GM19397 (cell line): ENCODE data around the gene COL23A1.

Experiments
- ATAC-seq: cut with Tn5 transposase; IDR thresholded peaks from one replicate; pipeline ENCODE4 v1.9.1; 2021; ENCODE audit warnings: mild to moderate bottlenecking, moderate library complexity; ENCODE audit not compliant: unreplicated experiment

The COL23A1 gene

GRCh38 chr5:178536541-178537466 lies 53.4 kb downstream of the COL23A1 start:
- no peak for ATAC-seq

- ATAC-seq, result no peak
Observed at GRCh38 chr5:178535299-178536175, 54.7 kb downstream of the COL23A1 start.

GRCh38 chr5:178533136-178533535 lies 57.1 kb downstream of the COL23A1 start:
- ATAC-seq, result no peak

DNA sequence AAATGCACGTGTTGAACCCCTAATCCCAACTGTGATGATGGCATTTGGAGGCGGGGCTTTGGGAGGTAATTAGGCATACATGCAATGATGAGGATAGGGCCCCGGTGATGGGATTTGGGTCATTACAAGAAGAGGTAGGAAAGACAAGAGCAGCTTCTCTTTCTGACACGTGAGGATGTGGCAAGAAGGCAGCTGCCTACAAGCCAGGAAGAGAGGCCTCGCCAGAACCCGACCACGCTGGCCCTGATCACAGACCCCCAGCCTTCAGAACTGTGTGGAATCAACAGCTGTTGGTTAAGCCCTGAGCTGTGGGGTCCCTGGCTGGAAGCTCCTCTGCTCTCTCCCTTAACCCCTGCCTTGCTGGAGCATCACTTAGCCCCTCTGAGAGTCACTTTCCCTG lies 57.5 kb downstream of the COL23A1 start:
- ATAC-seq, result no peak

DNA sequence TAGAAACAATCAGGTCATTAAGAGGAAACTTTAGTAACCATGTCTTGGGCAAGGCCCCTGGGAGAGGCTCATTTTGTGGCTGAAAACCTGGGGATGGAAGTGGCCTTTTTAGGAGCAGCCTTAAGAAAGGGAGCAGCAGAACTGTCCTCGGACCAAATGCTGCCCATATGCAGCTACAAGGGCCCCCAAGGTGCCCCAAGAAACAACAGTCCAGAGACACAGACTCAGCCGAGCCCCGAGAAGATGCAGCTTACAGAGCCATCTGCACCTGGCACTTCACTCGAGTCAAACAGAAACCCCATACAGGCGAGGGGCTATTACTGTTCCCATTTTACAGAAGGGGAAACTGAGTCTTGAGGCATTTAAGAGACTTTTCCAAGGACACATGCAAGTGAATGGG lies 58.0 kb downstream of the COL23A1 start:
- no peak for ATAC-seq

- ATAC-seq, result no peak
Observed at GRCh38 chr5:178531786-178532185, 58.4 kb downstream of the COL23A1 start.

DNA sequence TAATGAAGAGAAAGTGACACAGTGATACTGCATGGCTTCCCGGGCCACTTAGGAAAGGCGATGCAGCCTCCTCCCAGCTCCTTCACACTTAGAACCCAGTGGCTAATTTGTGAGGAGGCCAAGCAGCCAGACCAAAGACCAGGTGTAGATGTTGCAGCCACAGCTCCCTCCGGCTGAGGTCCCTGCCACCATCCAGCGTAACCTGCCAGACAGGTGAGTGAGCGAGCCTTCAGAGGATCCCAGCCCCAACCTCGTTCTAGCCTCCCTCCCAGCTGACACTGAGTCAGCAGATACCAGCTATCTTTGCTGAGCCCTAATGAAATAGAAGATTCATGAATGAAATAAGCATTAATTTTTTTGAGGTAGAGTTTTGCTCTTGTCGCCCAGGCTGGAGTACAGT lies 59.7 kb downstream of the COL23A1 start:
- no peak for ATAC-seq

DNA sequence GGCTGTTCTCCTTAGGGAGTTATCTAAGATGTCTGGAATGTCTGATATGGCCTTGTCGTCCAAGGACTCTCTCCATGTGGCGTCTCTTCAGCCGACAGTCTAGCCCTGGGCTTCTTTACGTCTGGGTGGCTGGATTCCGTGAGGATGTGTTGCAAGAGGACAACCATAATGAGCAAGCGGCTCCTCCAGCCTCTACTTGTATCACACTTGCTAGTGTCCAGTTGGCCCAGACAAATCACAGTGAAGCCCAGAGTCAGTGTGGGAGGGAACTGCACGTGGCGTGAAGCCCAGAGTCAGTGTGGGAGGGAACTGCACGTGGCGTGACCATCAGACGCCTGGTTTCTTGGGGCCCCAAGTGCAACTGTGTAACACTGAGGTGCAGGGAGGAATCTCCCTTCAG lies 61.1 kb downstream of the COL23A1 start:
- ATAC-seq, result no peak

DNA sequence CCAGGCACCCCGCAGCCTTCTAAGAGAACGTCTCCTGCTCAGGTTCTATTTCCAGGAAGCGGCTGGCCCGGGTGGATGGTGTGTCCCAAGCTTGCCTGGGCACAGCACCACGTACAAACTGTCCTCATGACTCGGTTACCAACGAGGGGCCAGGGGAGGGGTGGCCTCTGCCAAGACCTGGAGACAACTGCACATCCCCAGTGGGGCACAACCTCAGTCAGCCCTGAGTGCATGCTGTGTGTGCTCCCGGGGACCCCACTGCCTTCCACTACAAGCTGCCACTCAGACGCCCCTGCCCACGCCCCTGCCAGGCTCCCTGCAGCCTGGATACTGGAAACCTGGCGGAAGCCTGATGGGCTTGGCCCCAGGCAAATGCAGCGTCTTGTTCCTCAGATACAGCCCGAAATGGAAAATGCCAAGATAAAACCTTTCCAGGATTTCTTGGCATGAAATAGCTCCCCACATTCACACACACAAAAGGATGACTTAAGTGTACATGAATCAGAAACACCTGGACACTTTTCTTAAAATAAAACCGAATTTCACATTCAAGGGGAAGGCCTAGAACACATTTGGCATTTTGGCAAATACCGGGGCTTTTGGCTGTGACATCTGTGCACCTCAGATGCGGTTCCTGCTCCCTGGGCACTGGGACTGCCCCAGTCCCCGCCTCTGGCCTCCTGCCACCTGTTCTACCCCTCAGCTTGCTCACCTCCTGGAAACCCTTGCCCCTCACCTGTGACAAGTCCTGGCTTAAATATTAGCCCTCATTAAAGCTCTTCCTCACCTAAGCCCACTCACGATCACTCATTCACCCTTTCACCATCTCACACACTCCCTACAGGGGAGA lies 62.5 kb downstream of the COL23A1 start:
- no peak for ATAC-seq

DNA sequence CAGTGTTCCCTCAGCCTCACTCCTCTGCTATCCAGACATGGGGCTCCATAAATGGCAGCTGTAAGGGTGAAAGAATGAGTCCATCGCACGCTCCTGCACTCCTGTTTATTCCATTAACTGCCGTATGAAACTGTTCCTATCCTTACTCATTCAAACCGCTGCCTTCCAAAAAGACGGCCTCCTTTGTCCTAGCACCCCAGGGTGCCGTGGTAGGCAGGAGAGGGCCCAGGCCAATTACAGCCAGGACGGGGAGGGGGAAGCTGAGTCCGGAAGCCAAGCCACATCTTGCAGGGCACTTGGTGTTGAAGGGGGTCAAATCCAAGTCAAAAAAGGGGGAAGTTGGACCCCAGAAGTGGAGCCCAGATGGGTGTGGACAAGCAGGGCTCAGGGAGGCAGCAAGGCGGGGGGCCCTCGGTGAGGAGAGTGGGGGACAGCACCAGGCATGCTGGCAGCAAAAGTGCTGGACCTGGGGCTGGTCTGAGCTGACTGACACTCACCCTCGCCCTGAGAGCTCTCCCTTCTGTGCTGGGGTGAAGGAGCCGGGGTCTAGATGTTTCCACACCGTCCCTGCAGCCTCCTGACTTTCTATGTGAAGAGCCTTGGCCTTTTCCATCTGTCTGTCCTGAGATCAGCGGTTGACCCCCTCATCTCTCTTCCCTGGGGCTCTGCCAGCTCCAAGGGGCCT lies 63.3 kb downstream of the COL23A1 start:
- ATAC-seq, result no peak

GRCh38 chr5:178525906-178526732 lies 64.1 kb downstream of the COL23A1 start:
- ATAC-seq, result no peak

DNA sequence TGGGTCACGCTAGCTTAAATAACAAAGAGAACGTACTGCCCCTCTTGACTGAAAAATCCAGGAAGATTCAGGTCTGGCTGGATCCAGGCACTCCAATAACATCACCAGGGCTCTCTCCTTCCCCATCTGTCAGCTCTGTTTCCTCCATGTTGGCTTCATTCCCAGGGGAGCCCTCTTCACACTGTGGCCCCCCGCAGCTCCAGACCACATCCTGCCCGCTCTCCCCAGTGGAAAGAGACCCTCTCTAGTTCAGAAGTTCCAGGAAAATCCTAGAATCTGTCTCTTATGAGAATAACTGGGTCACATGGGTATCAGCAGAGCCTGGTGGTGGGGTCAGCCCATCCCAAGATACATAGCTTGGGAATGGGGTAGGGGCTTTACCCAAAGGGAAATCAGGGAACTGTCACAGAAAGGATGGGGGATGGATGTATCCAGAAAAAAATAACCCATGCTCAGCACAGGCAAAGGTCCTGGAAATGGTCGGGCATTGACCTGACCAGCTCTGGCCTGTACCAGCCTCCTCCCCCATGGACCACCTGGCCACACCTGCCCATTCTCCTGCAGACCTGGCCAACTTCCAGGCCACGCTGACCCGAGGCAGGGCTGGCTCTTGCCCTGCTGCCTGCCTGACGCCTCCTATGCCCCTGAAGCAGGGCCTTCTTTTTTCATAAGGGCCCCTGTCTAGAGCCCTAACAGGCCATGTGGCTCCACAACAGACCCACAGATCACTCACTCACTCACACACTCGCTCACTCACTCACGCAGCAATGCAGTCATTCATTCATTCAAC lies 65.9 kb downstream of the COL23A1 start:
- no peak for ATAC-seq

- ATAC-seq, result no peak
Observed at GRCh38 chr5:178522361-178522760, 67.8 kb downstream of the COL23A1 start.

- ATAC-seq, result no peak
Observed at GRCh38 chr5:178520851-178521250, 69.3 kb downstream of the COL23A1 start.

DNA sequence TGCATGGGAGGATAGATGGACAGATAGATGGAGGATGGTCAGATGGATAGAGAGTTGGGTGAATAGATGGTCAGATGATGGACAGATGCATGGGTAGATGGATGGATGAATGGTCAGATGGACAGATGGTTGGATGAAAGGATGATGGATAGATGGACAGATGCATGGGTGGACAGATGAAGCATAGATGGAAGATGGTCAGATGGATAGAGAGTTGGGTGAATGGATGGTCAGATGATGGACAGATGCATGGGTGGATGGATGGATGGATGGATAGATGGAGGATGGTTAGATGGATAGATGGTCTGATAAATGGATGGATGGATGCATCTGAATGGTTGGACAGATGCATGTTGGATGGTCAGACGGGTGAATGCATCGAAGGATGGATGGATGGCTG lies 70.4 kb downstream of the COL23A1 start:
- ATAC-seq, result no peak

GRCh38 chr5:178519155-178519554 lies 71.0 kb downstream of the COL23A1 start:
- ATAC-seq, result no peak

DNA sequence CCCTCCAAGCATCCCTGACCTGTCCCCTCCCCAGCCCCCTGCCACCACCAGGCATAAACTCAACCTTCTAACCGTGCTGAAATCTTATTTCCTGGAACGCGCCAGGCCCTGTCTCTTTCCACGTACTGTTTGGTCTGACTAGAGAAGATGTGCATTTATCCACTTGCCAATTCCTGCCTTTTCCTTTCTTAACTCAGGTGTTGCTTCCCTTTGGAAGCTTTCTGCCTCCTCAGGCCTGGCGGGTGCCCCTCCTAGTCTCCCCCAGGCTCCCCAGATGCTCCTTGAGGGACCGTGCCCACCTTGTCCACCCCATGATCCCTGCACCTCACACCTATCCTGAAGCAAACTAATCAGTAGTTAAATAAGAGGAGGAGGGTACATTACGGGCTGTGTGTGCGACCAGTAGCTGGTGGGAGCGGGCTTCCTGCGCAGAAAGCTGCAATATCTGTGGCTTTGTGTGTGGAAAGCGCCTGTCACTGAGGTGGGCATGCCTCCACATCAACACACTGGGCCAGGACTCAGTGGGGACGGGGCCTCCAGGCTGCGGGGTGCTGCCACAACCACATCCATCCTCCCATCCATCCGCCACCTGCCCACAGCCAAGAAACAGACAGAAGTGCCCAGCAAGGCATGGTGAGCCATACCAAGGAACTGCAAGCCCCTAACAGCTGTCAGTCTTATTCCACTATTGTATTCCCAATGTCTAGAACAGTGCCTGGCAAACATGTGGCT lies 73.5 kb downstream of the COL23A1 start:
- ATAC-seq, result no peak
